T-helper 1 cell treated with Interleukin-12 subunit alpha and Interleukin-12 subunit beta and Interleukin-4 antibody, amounts not matched to agents 30 ng/mL and 1 ng/mL, for 36 hours (primary cell): Measurements from ENCODE around the gene EPG5. TPM values are rescaled to one million over a fixed set of nuclear protein-coding genes. Genes with fewer than 3 reads are reported as not detected.
"Not testable (repeated sequence)": the region's sequence is repeated elsewhere in the genome, so short reads cannot be mapped to it uniquely, and the experiment has no call there.

Experiments
- intact Hi-C: fragments of 100-400 bp; cut with micrococcal nuclease; formaldehyde crosslinking; loops from one replicate; pipeline ENCODE4 v1.15.1; 2024
- total RNA-seq: library from RNA; stranded (reverse); gene quantifications from 2 replicates; pipeline ENCODE4 v1.2.3, GENCODE V29; 2022

Gene EPG5, protein sequence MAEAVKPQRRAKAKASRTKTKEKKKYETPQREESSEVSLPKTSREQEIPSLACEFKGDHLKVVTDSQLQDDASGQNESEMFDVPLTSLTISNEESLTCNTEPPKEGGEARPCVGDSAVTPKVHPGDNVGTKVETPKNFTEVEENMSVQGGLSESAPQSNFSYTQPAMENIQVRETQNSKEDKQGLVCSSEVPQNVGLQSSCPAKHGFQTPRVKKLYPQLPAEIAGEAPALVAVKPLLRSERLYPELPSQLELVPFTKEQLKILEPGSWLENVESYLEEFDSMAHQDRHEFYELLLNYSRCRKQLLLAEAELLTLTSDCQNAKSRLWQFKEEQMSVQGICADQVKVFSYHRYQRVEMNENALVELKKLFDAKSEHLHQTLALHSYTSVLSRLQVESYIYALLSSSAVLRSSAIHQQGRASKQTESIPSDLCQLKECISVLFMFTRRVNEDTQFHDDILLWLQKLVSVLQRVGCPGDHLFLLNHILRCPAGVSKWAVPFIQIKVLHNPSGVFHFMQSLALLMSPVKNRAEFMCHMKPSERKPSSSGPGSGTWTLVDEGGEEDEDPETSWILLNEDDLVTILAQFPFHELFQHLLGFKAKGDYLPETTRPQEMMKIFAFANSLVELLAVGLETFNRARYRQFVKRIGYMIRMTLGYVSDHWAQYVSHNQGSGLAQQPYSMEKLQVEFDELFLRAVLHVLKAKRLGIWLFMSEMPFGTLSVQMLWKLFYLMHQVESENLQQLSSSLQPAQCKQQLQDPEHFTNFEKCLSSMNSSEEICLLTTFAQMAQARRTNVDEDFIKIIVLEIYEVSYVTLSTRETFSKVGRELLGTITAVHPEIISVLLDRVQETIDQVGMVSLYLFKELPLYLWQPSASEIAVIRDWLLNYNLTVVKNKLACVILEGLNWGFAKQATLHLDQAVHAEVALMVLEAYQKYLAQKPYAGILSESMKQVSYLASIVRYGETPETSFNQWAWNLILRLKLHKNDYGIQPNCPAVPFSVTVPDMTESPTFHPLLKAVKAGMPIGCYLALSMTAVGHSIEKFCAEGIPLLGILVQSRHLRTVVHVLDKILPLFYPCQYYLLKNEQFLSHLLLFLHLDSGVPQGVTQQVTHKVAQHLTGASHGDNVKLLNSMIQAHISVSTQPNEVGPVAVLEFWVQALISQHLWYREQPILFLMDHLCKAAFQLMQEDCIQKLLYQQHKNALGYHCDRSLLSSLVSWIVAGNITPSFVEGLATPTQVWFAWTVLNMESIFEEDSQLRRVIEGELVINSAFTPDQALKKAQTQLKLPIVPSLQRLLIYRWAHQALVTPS (N-terminal part only)
- 23.9 and 26.5 TPM in 2 replicates for total RNA-seq

GRCh38 chr18:45967007-45967706, at the start of gene EPG5:
Gene EPG5 (minus strand): TSS chr18:45967329. CDS start chr18:45967239, 90 bp downstream.
- intact Hi-C loops, result loop anchor here (1.0 to 5.0 kb wide), 10 partner anchors 62 to 1210 kb away; partner anchors contain the start of gene HAUS1

- intact Hi-C loops, result no loop called here
Measured at GRCh38 chr18:46013484-46014189, 46.5 kb upstream of the EPG5 start.

- intact Hi-C loops, result no loop called here
Measured at GRCh38 chr18:46010676-46011075, 43.5 kb upstream of the EPG5 start.

- intact Hi-C loops, result no loop called here
Measured at GRCh38 chr18:46010050-46010449, 42.9 kb upstream of the EPG5 start.

DNA sequence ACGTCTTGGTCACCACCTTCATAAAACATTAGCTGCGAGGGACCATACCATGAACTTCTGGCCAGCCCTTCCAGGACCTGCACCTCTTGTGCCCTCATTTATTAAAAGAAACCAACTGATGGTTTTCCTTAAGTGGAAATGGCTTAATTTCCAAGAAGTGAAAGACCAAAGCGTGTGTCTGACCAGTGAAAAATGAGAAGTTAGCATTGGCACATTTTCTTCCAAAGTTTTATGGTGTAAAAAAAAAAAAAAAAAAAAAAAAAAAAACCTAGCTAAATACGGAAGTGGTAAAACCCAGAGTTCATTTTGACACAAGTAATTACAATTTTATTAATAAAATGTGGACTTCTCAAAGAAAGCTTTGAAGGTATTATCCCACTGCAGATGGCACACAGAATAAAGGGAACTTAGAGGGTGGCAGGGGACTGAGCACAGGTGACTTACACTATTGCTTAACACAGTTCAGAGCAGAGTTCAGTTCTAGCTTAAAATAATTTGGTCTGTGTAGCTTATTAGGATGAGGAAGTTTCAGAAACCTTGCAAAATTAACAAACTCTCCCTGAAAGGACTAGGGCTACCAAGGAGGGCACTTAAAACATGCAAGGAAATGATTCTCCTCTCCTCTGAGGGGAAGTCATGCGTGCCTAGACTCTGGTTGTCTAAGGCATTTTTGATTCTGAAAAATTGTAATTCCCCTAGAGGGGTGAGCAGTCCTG, 42.2 kb upstream of the EPG5 start:
- intact Hi-C loops, result no loop called here

DNA sequence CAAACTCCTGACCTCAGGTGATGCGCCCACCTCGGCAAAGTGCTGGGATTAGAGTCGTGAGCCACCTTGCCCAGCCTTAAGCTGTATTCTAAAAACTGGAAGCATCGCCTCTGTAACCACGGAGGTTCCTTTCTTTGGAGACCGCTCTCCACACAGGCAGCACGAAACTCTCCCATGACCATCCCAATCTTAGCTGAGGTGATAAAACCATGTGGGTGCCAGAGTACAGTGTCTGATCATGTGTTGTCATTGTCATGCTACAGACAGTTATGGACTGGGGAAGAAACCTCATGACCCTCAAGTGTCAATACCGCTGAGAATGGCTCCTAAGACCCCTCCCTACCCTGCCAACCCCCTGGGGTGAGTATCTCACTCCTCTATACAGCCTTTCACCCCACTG, 41.4 kb upstream of the EPG5 start:
- intact Hi-C loops, result no loop called here

DNA sequence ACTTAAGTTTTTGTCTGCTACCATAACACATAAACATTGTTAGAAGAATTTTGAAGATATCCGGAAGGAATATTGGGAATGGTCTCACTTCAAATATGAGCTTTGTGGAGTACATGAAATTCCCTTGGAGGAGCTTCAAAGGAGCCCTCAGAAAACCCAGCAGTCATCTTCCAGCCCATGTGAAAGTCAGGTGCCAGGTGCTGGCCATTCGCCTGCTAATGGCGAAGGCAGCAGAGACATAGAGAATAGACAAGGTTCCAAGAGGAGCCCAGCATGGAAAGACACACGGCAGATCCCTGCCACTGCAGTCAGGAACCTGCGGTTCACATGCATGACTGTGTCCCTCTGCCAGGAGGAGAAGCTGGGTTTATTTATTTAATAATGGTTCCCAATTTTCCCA, 40.0 kb upstream of the EPG5 start:
- intact Hi-C loops, result no loop called here

DNA sequence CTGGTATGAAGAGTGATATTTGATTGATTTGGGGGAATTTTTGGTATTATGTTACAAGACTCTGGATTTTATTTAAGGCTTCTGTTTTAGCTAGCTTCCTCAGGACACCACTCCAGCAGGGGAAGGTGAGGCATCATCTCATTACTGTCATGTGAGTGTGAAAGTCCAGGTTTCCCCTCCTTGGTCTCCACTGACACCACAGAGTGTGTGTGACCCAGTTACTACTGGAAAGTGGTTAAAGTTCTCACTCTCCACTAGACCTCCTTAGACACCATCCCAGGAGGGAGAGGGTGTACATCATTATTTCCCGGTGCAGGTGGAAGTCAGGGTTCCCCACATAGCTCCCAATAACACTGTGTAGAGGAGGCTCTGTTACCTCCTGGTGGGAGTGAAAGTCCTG, 35.8 kb upstream of the EPG5 start:
- intact Hi-C loops, result no loop called here

DNA sequence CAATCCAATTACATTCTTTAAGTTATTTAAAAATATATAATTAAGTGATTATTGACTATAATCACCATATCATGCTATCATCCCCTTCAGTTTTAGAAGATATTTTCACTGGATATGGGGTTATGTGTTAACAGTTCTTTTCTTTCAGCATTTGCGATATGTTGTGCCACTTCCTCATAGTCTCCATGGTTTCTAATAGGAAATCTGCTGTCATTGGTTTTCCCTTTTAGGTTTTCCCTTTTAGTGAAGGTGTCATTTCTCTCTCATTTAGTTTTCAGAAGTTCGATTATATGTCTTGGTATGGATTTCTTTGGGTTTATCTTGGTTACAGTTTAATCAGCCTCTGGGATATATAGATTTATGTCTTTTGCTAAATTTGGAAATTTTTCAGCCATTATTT, 34.8 kb upstream of the EPG5 start:
- intact Hi-C loops, result no loop called here

- intact Hi-C loops, result no loop called here
Measured at GRCh38 chr18:46001074-46001473, 33.9 kb upstream of the EPG5 start.

- intact Hi-C loops, result loop anchor here (2.0 kb wide), 1 partner anchor 41 kb away; no protein-coding TSS in a partner anchor
Measured at GRCh38 chr18:45999536-45999935, 32.4 kb upstream of the EPG5 start.

DNA sequence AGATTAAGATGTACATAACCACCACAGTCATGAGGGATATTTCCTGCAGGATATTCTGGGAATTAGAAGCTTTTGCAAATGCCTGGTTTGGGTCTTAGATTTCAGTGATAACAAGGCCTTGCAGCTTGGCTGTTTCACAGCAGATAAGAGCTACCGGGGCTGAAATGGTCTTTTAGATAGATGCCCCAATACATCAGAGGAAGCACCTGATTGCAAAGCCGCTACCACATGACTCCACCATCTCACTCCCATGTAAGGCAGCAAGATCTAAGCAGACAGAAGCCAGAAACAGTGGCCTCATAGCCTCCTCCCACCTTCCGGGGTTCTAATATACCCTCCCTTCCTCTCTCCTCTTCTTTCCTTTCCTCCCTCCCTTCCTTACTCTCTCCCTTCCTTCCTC, 31.1 kb upstream of the EPG5 start:
- intact Hi-C loops, result loop anchor here (1.0 to 2.0 kb wide), 2 partner anchors 43 to 75 kb away; no protein-coding TSS in a partner anchor

DNA sequence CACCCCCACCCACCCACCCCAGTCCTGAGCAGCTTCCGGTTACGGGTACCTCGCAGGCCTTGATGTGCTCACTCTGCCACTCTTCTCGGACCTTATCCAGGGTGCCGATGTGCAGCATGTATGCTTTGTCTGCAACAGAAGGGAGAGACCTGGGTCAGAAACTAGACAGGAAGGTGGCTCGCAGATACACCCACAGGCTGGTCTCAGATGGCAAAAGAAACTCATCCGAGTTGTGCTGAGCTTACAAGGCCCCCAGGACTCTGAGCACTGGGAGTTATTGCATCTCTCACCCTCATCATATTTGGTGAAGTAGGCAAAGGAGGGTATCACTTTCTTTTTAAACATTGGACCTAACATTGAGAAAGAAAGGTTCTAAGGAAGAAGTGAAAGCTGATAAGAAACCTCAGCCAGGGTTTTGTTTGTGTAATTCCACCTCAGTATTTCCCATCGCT, 30.6 kb upstream of the EPG5 start:
- intact Hi-C loops, result loop anchor here (1.0 to 2.0 kb wide), 2 partner anchors 43 to 76 kb away; no protein-coding TSS in a partner anchor

DNA sequence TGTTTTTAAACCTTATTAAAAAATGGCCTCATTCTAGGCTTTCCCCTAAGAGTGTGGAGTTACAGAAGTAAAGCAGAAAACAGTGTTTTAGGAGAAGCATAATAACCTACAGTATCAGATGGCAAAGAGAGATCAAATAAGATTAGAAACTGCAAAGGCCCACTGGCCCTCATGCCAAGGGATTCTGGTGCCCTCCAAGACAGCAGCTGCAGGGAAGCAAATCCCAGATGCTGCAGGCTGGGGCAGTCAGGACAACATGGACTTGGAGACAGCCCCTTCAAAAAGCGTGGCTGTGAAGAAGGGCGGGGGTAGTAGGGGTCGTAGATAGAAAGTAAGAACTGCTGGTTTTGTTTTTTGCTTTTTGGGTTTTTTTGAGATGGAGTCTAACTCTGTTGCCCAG, 28.3 kb upstream of the EPG5 start:
- intact Hi-C loops, result no loop called here

- intact Hi-C loops, result no loop called here
Measured at GRCh38 chr18:45993438-45993837, 26.3 kb upstream of the EPG5 start.

GRCh38 chr18:45992527-45992926, 25.4 kb upstream of the EPG5 start:
- intact Hi-C loops, result not testable (repeated sequence)

GRCh38 chr18:45991788-45992187, 24.7 kb upstream of the EPG5 start:
- intact Hi-C loops, result no loop called here

DNA sequence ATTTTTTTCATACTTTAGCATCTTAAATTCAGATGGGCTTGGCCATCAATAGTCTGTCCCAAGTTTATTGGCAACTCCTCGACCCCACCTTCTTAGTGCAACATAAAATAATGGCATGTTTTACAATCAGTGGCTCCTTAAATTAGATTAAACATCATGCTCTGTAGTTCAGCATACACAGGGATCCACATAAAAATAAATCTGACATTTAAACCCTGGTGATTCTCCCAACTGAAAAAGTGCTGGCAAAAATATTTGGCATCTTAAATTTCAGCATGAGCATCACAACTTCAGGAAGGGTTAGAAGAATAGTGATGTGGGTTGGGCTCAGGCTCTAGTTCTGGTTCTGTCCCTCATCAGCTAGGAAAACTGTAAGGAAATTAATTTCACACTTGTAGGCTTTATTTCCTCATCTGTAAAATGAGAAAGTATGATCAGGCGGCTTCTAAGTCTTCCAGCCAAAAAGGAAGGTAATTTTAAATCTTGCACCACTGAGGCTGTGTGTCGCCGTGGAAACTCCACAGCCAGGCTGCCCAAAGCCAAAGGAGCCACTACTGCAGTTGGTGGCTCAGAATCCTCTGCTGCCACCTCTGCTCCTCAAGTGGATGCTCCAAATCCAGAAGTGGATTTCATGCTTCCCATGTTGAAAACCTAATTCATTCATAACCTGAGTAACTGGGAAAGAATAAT, 17.6 kb upstream of the EPG5 start:
- intact Hi-C loops, result no loop called here

GRCh38 chr18:45981821-45982220, 14.7 kb upstream of the EPG5 start:
- intact Hi-C loops, result no loop called here
